Eye (tissue), 1 donor: ENCODE measurements around the gene PCDHGB3.
"Not testable (repeated sequence)": the region's sequence is repeated elsewhere in the genome, so short reads cannot be mapped to it uniquely, and the experiment has no call there.

Source experiments
- DNase-seq: peaks from one replicate; pipeline ENCODE4 v3.0.0-alpha.2; 2015

PCDHGB3 gene

DNA sequence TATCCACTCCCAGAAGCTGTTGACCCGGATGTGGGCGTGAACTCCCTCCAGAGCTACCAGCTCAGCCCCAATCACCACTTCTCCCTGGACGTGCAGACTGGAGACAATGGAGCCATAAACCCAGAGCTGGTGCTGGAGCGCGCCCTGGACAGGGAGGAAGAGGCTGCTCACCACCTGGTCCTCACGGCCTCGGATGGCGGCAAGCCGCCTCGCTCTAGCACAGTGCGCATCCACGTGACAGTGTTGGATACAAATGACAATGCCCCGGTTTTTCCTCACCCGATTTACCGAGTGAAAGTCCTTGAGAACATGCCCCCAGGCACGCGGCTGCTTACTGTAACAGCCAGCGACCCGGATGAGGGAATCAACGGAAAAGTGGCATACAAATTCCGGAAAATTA, 23.2 kb downstream of the PCDHGB3 start:
- no peak for DNase-seq

DNA sequence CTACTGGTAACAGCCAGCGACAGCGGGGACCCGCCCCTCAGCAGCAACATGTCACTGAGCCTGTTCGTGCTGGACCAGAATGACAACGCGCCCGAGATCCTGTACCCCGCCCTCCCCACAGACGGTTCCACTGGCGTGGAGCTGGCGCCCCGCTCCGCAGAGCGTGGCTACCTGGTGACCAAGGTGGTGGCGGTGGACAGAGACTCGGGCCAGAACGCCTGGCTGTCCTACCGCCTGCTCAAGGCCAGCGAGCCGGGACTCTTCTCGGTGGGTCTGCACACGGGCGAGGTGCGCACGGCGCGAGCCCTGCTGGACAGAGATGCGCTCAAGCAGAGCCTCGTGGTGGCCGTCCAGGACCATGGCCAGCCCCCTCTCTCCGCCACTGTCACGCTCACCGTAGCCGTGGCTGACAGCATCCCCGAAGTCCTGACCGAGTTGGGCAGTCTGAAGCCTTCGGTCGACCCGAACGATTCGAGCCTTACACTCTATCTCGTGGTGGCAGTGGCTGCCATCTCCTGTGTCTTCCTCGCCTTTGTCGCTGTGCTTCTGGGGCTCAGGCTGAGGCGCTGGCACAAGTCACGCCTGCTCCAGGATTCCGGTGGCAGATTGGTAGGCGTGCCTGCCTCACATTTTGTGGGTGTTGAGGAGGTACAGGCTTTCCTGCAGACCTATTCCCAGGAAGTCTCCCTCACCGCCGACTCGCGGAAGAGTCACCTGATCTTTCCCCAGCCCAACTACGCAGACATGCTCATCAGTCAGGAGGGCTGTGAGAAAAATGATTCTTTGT, 24.6 kb downstream of the PCDHGB3 start:
- not testable (repeated sequence) for DNase-seq

DNA sequence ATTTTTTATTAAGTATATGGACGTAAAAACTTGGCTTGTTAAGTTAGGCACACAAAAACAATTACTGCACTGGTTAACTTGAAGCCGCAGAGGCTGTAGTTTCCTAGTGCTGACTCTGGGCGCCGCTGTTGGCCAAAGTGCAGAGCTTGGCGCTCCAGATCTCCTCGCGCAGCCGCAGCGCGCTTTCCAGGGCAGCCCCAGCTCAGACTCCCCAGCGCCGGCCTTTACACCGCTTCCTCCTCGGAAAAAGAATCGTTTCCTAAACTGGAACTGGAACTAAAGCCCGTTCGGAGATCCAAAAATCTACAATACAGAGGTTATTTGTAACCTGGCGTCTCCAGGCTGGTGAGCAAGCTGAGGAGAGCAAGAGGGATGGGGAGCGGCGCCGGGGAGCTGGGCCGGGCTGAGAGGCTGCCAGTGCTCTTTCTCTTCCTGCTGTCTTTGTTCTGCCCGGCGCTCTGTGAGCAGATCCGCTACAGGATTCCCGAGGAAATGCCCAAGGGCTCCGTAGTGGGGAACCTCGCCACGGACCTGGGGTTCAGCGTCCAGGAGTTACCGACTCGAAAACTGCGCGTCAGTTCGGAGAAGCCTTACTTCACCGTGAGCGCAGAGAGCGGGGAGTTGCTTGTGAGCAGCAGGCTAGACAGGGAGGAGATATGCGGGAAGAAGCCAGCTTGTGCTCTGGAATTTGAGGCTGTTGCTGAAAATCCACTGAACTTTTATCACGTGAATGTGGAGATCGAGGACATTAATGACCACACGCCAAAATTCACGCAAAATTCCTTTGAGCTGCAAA, 27.9 kb downstream of the PCDHGB3 start, which contains the start of gene PCDHGB5:
PCDHGB5 (plus strand) TSS at position 192 of the 796 bp plus-strand sequence; CDS start at position 373, 181 bp downstream.
- peak; percentile 34 for DNase-seq

DNA sequence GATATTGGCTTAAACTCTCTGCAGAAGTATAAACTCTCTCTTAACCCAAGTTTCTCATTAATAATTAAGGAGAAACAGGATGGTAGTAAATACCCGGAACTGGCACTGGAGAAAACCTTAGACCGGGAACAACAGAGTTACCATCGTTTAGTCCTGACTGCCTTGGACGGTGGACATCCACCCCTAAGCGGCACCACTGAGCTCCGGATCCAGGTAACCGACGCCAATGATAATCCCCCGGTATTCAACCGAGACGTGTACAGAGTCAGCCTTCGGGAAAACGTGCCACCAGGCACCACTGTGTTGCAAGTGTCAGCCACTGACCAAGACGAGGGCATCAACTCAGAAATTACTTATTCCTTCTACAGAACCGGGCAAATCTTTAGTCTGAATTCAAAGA, 28.6 kb downstream of the PCDHGB3 start:
- no peak for DNase-seq

DNA sequence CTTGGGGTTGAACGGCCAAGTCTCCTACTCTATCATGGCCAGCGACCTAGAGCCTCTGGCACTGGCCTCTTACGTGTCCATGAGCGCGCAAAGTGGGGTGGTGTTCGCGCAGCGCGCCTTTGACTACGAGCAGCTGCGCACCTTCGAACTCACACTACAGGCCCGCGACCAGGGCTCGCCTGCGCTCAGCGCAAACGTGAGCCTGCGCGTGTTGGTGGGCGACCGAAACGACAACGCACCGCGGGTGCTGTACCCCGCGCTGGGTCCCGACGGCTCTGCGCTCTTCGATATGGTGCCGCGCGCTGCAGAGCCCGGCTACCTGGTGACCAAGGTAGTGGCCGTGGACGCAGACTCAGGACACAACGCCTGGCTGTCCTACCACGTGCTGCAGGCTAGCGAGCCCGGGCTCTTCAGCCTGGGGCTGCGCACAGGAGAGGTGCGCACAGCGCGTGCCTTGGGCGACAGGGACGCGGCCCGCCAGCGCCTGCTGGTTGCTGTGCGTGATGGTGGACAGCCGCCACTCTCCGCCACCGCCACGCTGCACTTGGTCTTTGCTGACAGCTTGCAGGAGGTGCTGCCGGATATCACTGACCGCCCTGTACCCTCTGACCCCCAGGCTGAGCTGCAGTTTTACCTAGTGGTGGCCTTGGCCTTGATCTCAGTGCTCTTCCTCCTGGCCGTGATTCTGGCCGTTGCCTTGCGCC, 29.7 kb downstream of the PCDHGB3 start:
- no peak for DNase-seq

DNA sequence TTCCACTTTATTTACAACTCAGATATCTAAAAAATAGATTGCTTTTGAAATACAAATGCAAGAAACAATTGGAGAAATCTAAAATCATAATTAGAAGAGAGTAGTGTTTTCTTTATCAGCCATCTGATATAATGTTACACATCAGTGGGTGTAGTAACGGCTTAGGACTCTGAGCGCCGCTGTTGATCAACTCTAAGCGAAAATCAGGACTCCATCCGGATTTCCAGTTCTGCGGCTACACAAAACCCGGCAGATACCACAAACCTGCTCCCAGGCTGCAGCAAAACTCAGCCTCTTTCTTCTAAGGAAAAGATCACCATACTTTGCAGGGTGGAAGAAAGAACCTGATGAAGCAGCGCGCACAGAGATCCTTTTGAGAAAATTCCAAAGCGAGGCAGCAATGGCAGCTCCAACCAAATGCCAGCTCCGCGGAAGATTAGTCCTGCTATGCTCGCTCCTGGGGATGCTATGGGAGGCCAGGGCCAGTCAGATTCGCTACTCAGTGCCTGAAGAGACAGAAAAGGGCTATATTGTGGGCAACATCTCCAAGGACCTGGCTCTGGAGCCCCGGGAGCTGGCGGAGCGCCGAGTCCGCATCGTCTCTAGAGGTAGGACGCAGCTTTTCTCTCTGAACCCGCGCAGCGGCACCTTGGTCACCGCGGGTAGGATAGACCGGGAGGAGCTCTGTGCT, 32.7 kb downstream of the PCDHGB3 start, which contains the start of gene PCDHGA9:
PCDHGA9 (plus strand) TSS at position 226 of the 691 bp plus-strand sequence; CDS start at position 401, 175 bp downstream.
- peak; percentile 59 for DNase-seq

DNA sequence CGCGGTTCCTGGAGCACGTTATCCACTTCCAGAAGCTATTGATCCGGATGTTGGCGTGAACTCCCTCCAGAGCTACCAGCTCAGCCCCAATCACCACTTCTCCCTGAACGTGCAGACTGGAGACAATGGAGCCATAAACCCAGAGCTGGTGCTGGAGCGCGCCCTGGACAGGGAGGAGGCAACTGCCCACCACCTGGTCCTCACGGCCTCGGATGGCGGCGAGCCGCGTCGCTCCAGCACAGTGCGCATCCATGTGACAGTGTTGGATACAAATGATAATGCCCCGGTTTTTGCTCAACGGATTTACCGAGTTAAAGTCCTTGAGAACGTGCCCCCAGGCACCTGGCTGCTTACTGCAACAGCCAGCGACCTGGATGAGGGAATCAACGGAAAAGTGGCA, 33.3 kb downstream of the PCDHGB3 start:
- DNase-seq, result no peak

DNA sequence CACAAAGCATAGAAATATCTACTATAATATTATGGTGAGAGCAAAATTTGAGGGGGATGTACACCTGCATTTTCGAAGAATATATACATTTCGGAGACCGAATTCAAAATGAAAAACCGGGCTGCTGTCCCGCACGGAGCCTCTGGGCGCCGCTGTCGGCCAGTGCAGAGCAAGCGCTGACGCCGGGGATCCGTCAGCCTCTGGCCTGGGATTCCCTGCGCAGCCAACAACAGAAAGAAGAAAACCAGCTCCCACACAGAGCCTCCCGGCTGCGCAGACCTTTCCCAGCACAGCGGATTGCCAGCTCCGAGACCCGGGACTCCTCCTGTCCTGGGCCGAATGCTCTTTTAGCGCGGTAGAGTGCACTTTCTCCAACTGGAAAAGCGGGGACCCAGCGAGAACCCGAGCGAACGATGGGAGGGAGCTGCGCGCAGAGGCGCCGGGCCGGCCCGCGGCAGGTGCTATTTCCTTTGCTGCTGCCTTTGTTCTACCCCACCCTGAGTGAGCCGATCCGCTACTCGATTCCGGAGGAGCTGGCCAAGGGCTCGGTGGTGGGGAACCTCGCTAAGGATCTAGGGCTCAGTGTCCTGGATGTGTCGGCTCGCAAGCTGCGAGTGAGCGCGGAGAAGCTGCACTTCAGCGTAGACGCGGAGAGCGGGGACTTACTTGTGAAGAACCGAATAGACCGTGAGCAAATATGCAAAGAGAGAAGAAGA, 37.9 kb downstream of the PCDHGB3 start, which contains the start of gene PCDHGB6:
PCDHGB6 (plus strand) TSS at position 232 of the 716 bp plus-strand sequence; CDS start at position 414, 182 bp downstream.
- peak; percentile 56 for DNase-seq

DNA sequence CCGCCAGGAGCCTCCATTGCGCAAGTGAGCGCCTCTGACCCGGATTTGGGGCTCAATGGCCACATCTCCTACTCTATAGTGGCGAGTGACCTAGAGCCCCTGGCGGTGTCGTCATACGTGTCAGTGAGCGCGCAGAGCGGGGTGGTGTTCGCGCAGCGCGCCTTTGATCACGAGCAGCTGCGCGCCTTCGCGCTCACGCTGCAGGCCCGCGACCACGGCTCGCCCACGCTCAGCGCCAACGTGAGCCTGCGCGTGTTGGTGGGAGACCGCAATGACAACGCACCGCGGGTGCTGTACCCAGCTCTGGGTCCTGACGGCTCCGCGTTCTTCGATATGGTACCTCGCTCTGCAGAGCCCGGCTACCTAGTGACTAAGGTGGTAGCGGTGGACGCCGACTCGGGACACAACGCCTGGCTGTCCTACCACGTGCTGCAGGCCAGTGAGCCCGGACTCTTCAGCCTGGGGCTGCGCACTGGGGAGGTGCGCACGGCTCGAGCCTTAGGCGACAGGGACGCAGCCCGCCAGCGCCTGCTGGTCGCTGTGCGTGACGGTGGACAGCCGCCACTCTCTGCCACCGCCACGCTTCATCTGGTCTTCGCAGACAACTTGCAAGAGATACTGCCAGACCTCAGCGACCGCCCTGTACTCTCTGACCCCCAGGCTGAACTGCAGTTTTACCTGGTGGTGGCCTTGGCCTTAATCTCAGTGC, 39.7 kb downstream of the PCDHGB3 start:
- DNase-seq, result no peak

DNA sequence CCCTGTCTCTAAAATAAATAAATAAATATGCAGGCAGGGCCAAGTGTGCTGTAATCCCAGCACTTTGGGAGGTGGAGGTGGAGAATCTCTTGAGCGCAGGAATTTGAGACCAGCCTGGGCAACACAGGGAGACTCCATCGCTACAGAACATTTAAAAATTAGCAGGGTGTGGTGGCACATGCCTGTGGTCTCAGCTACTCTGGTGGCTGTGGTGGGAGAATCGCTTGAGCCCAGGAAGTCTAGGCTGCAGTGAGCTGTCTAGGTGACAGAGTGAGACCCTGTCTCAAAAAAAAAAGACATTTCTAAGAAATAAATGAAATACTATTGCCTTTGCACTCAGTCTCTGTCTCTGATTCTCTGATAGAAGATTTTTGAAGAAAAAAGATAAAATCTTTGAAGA, 41.5 kb downstream of the PCDHGB3 start:
- DNase-seq, result no peak

DNA sequence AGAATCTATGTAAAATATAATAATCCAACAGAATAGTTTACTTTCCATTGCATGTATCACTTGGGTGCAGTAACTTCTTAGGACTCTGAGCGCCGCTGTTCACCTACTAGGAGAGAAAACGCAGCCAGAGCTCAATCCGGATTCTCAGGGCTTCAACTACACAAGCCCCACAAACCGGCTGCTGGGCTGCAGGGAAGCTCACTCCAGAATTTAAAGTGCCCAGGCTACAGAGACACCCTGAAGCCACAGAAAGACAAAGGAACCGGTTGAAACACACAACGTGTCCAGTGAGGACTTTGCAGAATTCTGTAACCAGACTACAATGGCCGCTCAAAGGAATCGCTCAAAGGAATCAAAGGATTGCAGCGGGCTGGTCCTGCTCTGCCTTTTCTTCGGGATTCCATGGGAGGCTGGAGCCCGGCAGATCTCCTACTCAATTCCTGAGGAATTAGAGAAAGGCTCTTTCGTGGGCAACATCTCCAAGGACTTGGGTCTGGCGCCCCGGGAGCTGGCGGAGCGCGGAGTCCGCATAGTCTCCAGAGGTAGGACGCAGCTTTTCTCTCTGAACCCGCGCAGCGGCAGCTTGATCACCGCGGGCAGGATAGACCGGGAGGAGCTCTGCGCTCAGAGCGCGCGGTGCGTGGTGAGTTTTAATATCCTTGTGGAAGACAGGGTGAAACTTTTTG, 43.0 kb downstream of the PCDHGB3 start, which contains the start of gene PCDHGA10:
PCDHGA10 (plus strand) TSS at position 134 of the 686 bp plus-strand sequence; CDS start at position 323, 189 bp downstream.
- peak; percentile 52 for DNase-seq

DNA sequence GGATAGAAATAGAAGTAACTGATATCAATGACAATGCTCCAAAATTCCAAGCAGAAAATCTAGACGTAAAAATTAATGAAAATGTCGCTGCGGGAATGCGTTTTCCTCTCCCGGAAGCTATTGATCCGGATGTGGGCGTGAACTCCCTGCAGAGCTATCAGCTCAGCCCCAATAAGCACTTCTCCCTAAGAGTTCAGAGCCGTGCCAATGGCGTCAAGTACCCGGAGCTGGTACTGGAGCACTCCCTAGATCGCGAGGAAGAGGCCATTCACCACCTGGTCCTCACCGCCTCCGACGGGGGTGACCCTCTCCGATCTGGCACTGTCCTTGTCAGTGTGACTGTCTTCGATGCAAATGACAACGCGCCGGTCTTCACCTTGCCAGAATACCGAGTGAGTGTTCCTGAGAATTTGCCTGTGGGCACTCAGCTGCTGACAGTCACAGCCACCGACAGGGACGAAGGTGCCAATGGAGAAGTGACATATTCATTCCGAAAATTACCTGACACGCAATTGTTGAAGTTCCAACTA, 43.6 kb downstream of the PCDHGB3 start:
- DNase-seq, result no peak

DNA sequence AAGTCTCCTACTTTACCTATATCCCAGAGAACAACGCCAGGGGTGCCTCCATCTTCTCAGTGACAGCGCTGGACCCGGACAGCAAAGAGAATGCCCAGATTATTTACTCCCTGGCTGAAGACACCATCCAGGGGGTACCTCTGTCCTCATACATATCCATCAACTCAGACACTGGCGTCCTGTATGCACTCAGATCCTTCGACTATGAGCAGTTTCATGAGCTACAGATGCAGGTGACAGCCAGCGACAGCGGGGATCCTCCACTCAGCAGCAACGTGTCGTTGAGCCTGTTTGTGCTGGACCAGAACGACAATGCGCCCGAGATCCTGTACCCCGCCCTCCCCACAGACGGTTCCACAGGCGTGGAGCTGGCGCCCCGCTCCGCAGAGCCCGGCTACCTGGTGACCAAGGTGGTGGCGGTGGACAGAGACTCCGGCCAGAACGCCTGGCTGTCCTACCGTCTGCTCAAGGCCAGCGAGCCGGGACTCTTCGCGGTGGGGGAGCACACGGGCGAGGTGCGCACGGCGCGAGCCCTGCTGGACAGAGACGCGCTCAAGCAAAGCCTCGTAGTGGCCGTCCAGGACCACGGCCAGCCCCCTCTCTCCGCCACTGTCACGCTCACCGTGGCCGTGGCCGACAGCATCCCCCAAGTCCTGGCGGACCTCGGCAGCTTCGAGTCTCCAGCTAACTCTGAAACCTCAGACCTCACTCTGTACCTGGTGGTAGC, 44.7 kb downstream of the PCDHGB3 start:
- DNase-seq, result not testable (repeated sequence)

DNA sequence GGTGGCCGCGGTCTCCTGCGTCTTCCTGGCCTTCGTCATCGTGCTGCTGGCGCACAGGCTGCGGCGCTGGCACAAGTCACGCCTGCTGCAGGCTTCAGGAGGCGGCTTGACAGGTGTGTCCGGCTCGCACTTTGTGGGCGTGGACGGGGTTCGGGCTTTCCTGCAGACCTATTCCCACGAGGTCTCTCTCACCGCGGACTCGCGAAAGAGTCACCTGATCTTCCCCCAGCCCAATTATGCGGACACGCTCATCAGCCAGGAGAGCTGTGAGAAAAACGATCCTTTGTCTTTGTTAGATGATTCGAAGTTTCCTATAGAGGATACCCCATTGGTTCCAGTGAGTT, 45.2 kb downstream of the PCDHGB3 start:
- DNase-seq, result not testable (repeated sequence)

DNA sequence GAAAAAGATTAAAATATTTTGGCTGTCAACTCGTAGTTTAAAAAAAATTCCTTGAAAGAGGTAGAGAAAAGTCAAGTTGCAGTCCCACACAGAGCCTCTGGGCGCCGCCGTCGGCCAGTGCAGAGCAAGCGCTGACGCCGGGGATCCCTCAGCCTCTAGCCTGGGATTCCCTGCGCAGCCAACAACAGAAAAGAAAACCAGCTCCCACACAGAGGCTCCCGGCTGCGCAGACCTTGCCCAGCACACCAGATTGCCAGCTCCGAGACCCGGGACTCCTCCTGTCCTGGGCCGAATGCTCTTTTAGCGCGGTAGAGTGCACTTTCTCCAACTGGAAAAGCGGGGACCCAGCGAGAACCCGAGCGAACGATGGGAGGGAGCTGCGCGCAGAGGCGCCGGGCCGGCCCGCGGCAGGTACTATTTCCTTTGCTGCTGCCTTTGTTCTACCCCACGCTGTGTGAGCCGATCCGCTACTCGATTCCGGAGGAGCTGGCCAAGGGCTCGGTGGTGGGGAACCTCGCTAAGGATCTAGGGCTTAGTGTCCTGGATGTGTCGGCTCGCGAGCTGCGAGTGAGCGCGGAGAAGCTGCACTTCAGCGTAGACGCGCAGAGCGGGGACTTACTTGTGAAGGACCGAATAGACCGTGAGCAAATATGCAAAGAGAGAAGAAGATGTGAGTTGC, 47.6 kb downstream of the PCDHGB3 start, which contains the start of gene PCDHGB7:
PCDHGB7 (plus strand) TSS at position 184 of the 679 bp plus-strand sequence; CDS start at position 367, 183 bp downstream.
- DNase-seq, result peak; percentile 73

DNA sequence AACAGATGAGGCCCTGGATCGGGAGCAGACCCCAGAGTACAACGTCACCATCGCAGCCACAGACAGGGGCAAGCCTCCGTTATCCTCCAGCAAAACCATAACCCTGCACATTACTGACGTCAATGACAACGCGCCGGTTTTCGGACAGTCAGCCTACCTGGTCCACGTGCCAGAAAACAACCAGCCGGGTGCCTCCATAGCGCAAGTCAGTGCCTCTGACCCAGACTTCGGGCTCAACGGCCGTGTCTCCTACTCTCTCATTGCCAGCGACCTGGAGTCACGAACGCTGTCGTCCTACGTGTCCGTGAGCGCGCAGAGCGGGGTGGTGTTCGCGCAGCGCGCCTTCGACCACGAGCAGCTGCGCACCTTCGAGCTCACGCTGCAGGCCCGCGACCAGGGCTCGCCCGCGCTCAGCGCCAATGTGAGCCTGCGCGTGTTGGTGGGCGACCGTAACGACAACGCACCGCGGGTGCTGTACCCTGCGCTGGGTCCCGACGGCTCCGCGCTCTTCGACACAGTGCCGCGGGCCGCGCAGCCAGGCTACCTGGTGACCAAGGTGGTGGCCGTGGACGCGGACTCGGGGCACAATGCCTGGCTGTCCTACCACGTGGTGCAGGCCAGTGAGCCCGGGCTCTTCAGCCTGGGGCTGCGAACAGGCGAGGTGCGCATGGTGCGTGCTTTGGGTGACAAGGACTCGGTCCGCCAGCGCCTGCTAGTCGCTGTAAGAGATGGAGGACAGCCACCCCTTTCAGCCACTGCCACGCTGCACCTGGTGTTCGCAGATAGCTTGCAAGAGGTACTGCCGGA, 49.2 kb downstream of the PCDHGB3 start:
- no peak for DNase-seq

DNA sequence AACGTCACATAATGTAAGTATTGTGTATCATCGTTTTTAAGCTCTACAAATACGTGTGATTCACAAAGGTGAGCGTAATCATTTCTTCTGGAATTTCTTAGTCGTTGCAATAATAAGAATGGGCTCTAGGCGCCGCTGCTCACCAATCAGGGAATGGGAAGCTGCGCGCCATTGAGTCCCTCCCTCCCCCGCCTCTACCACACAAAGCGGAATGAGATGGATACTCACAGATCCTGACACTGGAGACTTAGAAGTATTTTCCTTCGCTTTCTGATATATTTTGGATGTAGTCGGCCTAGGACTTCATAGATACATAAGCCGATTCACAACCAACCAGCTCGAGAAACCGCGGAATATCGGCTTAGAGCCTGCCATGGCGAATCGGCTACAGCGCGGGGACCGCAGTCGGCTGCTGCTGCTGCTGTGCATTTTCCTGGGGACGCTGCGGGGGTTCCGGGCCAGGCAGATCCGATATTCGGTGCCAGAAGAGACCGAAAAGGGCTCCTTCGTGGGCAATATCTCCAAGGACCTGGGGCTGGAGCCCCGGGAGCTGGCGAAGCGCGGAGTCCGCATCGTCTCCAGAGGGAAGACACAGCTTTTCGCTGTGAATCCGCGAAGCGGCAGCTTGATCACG, 50.9 kb downstream of the PCDHGB3 start, which contains the start of gene PCDHGA11:
PCDHGA11 (plus strand) TSS at position 197 of the 634 bp plus-strand sequence; CDS start at position 374, 177 bp downstream.
- peak; percentile 65 for DNase-seq
